Trophoblast cell (in vitro differentiated cells and primary cell): ENCODE measurements around the gene CHMP4B.

Experiments used
- DNase-seq, 2 donors: peaks; one replicate each; pipeline ENCODE4 v3.0.0-alpha.2; 2016
- H2AFZ ChIP-seq: 2 replicates; pipeline ENCODE4 v1.6.1; 2013; ENCODE audit warnings: low read length, moderate library complexity, mild to moderate bottlenecking; ENCODE audit not compliant: insufficient read depth, poor library complexity
- H2AK5ac ChIP-seq: 2 replicates; pipeline ENCODE4 v1.6.1; 2013; ENCODE audit warnings: mild to moderate bottlenecking, low read length
- H2BK120ac ChIP-seq: 2 replicates; pipeline ENCODE4 v1.6.1; 2013; ENCODE audit warnings: low read length, mild to moderate bottlenecking, moderate library complexity; ENCODE audit not compliant: insufficient read depth, poor library complexity
- H2BK12ac ChIP-seq: 2 replicates; pipeline ENCODE4 v1.6.1; 2013; ENCODE audit warnings: mild to moderate bottlenecking, low read length, moderate library complexity
- H2BK5ac ChIP-seq: 2 replicates; pipeline ENCODE4 v1.6.1; 2013; ENCODE audit warnings: low read length, low read depth, moderate library complexity, mild to moderate bottlenecking; ENCODE audit not compliant: poor library complexity
- H3K14ac ChIP-seq: 2 replicates; pipeline ENCODE4 v1.6.1; 2013; ENCODE audit warnings: mild to moderate bottlenecking, low read length
- H3K18ac ChIP-seq: 2 replicates; pipeline ENCODE4 v1.6.1; 2013; ENCODE audit warnings: mild to moderate bottlenecking, low read length
- H3K23ac ChIP-seq: 2 replicates; pipeline ENCODE4 v1.6.1; 2013; ENCODE audit warnings: low read length
- H3K27ac ChIP-seq: 2 replicates; pipeline ENCODE4 v1.5.1; 2013; ENCODE audit warnings: low read depth, mild to moderate bottlenecking, inconsistent platforms, low read length, moderate library complexity
- H3K27me3 ChIP-seq: 2 replicates; pipeline ENCODE4 v1.6.1; 2013; ENCODE audit warnings: inconsistent platforms, mild to moderate bottlenecking, low read length, moderate library complexity; ENCODE audit not compliant: insufficient read depth
- H3K36me3 ChIP-seq, 2 experiments: 1 replicate in 1 of 2; 2 replicates in 1 of 2; pipeline ENCODE4 v1.6.1; 2013; ENCODE audit warnings: low read length in 2 of 2, mild to moderate bottlenecking in 2 of 2, moderate library complexity in 1 of 2; ENCODE audit not compliant: insufficient read depth in 2 of 2, control insufficient read depth in 1 of 2
- H3K4ac ChIP-seq: 2 replicates; pipeline ENCODE4 v1.6.1; 2013; ENCODE audit warnings: low read depth, mild to moderate bottlenecking, low read length, moderate library complexity
- H3K4me1 ChIP-seq, 2 experiments: 1 replicate in 1 of 2; 2 replicates in 1 of 2; pipeline ENCODE4 v1.6.1; 2013; ENCODE audit warnings: low read length in 2 of 2, mild to moderate bottlenecking in 2 of 2, moderate library complexity in 1 of 2; ENCODE audit not compliant: insufficient read depth in 2 of 2, control insufficient read depth in 1 of 2
- H3K4me2 ChIP-seq: 2 replicates; pipeline ENCODE4 v1.6.1; 2013; ENCODE audit warnings: inconsistent platforms, mild to moderate bottlenecking, low read length, moderate library complexity
- H3K4me3 ChIP-seq: 2 replicates; pipeline ENCODE4 v1.5.1; 2013; ENCODE audit warnings: mild to moderate bottlenecking, low read depth, low read length, inconsistent platforms
- H3K79me1 ChIP-seq: one replicate; pipeline ENCODE4 v1.6.1; 2013; ENCODE audit warnings: low read length
- H3K79me2 ChIP-seq: 2 replicates; pipeline ENCODE4 v1.6.1; 2013; ENCODE audit warnings: low read length, mild to moderate bottlenecking; ENCODE audit not compliant: control insufficient read depth, insufficient read depth, poor library complexity
- H3K9ac ChIP-seq: 2 replicates; pipeline ENCODE4 v1.6.1; 2013; ENCODE audit warnings: mild to moderate bottlenecking, low read length
- H3K9me3 ChIP-seq: 2 replicates; pipeline ENCODE4 v1.6.1; 2013; ENCODE audit warnings: low read depth, mild to moderate bottlenecking, control low read depth, inconsistent platforms, low read length; ENCODE audit not compliant: insufficient read depth
- H4K12ac ChIP-seq: 2 replicates; pipeline ENCODE4 v1.6.1; 2013; ENCODE audit warnings: low read depth, mild to moderate bottlenecking, low read length, moderate library complexity
- H4K8ac ChIP-seq: 2 replicates; pipeline ENCODE4 v1.6.1; 2013; ENCODE audit warnings: low read depth, mild to moderate bottlenecking, low read length, moderate library complexity
- H4K91ac ChIP-seq: one replicate; pipeline ENCODE4 v1.6.1; 2013; ENCODE audit warnings: low read depth, mild to moderate bottlenecking, low read length, moderate library complexity
- WGBS: extraction: QIAGEN DNeasy Blood & Tissue Kit; methylation state at CpG from one replicate; pipeline ENCODE4 v1.1.7; 2013; ENCODE audit warnings: missing lambda C conversion rate; ENCODE audit not compliant: insufficient read length, insufficient coverage; ENCODE audit errors: extremely low coverage; 5-methylcytosine and 5-hydroxymethylcytosine counted together

Gene CHMP4B

DNA sequence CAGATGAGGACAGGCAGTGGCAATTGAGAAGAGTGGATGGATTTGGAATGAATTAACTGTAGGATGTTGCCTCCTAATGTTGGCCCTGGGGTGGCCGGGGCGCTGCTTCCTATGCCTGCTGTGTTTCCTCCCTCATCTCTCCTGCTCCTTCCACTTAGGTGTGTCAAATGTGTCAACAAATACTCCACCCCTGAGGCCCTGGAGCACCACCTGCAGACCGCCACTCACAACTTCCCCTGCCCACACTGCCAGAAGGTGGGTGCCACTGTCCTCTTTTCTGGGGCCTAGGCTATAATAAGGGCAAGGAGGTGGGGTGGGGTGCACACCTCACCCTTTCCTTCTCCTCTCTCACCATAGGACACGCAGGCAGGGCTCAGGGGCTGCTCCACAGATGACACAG lies 30.0 kb upstream of the CHMP4B start:
- Histone ChIP-seq H2AK5ac (no peak overlapping the region), H4K8ac (no peak overlapping the region), H3K4me2 (no peak overlapping the region), H4K91ac (no peak overlapping the region), H2BK120ac (no peak overlapping the region), H2BK12ac (peak overlapping the region; percentile 12), H3K14ac (no peak overlapping the region), H3K36me3 (no peaks in the 10 kb centered on the region), H3K27ac (no peak overlapping the region), H3K9me3 (peaks cover 1% of the 10 kb centered on the region), H3K23ac (no peak overlapping the region), H4K12ac (no peak overlapping the region), H3K79me1 (peaks cover 2% of the 10 kb centered on the region), H2BK5ac (no peak overlapping the region), H3K79me2 (peaks cover 3% of the 10 kb centered on the region), H3K4me3 (no peak overlapping the region), H3K4ac (no peak overlapping the region), H3K18ac (no peak overlapping the region), H3K27me3 (no peaks in the 10 kb centered on the region), H3K9ac (no peak overlapping the region), H3K4me1 (peaks cover 2 to 9% of the 10 kb centered on the region in 2 experiments), H2AFZ (no peak overlapping the region)
- DNase-seq = no peak
- no CpG with 5 or more reads among the region's 4 CpGs for WGBS

GRCh38 chr20:33781945-33782344 lies 29.2 kb upstream of the CHMP4B start:
- no peak overlapping the region for H3K14ac ChIP-seq
- no peak overlapping the region for H3K18ac ChIP-seq
- WGBS = no CpG with 5 or more reads among the region's 1 CpG
- H4K91ac ChIP-seq = no peak overlapping the region
- no peak overlapping the region for H3K23ac ChIP-seq
- H2BK12ac ChIP-seq = no peak overlapping the region
- H3K27ac ChIP-seq = no peak overlapping the region
- no peak overlapping the region for H4K12ac ChIP-seq
- H3K4me3 ChIP-seq = no peak overlapping the region
- no peak overlapping the region for H2AK5ac ChIP-seq
- no peak overlapping the region for H3K9ac ChIP-seq
- H3K36me3 ChIP-seq = no peaks in the 10 kb centered on the region
- no peak overlapping the region for H2BK120ac ChIP-seq
- H3K79me1 ChIP-seq = peaks cover 2% of the 10 kb centered on the region
- DNase-seq = peak in 1 of 2 donors; percentile 14
- H3K4me1 ChIP-seq = peaks cover 2 to 9% of the 10 kb centered on the region in 2 experiments
- no peak overlapping the region for H2BK5ac ChIP-seq
- H4K8ac ChIP-seq = no peak overlapping the region
- no peak overlapping the region for H3K4me2 ChIP-seq
- H3K79me2 ChIP-seq = peaks cover 3% of the 10 kb centered on the region
- H3K27me3 ChIP-seq = no peaks in the 10 kb centered on the region
- peaks cover 1% of the 10 kb centered on the region for H3K9me3 ChIP-seq
- no peak overlapping the region for H3K4ac ChIP-seq
- no peak overlapping the region for H2AFZ ChIP-seq

GRCh38 chr20:33783256-33783655 lies 27.9 kb upstream of the CHMP4B start:
- Histone ChIP-seq H2AFZ (no peak overlapping the region), H3K4me1 (peaks cover 6 to 15% of the 10 kb centered on the region in 2 experiments), H3K27me3 (no peaks in the 10 kb centered on the region), H3K27ac (no peak overlapping the region), H3K4me2 (no peak overlapping the region), H3K23ac (no peak overlapping the region), H2AK5ac (no peak overlapping the region), H3K14ac (no peak overlapping the region), H4K91ac (no peak overlapping the region), H3K4me3 (no peak overlapping the region), H3K4ac (no peak overlapping the region), H3K79me2 (peaks cover 3% of the 10 kb centered on the region), H3K9me3 (peaks cover 1% of the 10 kb centered on the region), H3K79me1 (peaks cover 8% of the 10 kb centered on the region), H2BK120ac (no peak overlapping the region), H3K36me3 (no peaks in the 10 kb centered on the region), H2BK12ac (no peak overlapping the region), H4K8ac (no peak overlapping the region), H3K9ac (no peak overlapping the region), H3K18ac (no peak overlapping the region), H2BK5ac (no peak overlapping the region), H4K12ac (no peak overlapping the region)
- WGBS = no CpG with 5 or more reads among the region's 5 CpGs
- no peak for DNase-seq

- Histone ChIP-seq H2BK120ac (no peak overlapping the region), H3K23ac (no peak overlapping the region), H2AFZ (no peak overlapping the region), H3K18ac (no peak overlapping the region), H3K27me3 (no peaks in the 10 kb centered on the region), H3K9me3 (no peaks in the 10 kb centered on the region), H3K79me2 (peaks cover 3% of the 10 kb centered on the region), H3K79me1 (peaks cover 12% of the 10 kb centered on the region), H4K91ac (no peak overlapping the region), H4K8ac (no peak overlapping the region), H2BK5ac (no peak overlapping the region), H3K9ac (no peak overlapping the region), H3K4me3 (no peak overlapping the region), H4K12ac (no peak overlapping the region), H3K4me2 (no peak overlapping the region), H3K4ac (no peak overlapping the region), H2AK5ac (no peak overlapping the region), H3K27ac (no peak overlapping the region), H3K36me3 (no peaks in the 10 kb centered on the region), H3K14ac (no peak overlapping the region), H3K4me1 (peaks cover 12 to 18% of the 10 kb centered on the region in 2 experiments), H2BK12ac (no peak overlapping the region)
- WGBS = 100% methylated on average over 2 of the region's 5 CpGs
- no peak for DNase-seq
These were observed 27.3 kb upstream of the CHMP4B start for GRCh38 chr20:33783818-33784217.
